Thoracic aorta (tissue), 2 donors: ENCODE measurements around the gene INSYN2B. TPM values are rescaled to one million over a fixed set of nuclear protein-coding genes. Genes with fewer than 3 reads are reported as not detected.

Experiments
- ATAC-seq: fragments of 150-250 bp; one replicate; pipeline ENCODE4 v1.8.0; 2017; ENCODE audit warnings: low read depth; ENCODE audit not compliant: insufficient number of reproducible peaks, low FRiP score
- DNase-seq: peaks from one replicate; pipeline ENCODE4 v3.0.0-alpha.2; 2020; ENCODE audit warnings: low spot score
- H3K27ac ChIP-seq, 2 donors: fragments of 200-600 bp; sonication (generic); 1 replicate in 1 of 2; 2 replicates in 1 of 2; pipeline ENCODE4 v1.5.1; 2016; ENCODE audit warnings: mild to moderate bottlenecking in 2 of 2, moderate library complexity in 2 of 2
- H3K27me3 ChIP-seq: fragments of 200-600 bp; sonication (generic); replicated peaks from 2 replicates; pipeline ENCODE4 v1.6.0; 2016; ENCODE audit warnings: mild to moderate bottlenecking; ENCODE audit not compliant: insufficient read depth
- H3K36me3 ChIP-seq: fragments of 200-600 bp; sonication (generic); one replicate; pipeline ENCODE4 v1.5.1; 2016
- H3K4me1 ChIP-seq, 2 donors: fragments of 200-600 bp; sonication (generic); 1 replicate in 1 of 2; 2 replicates in 1 of 2; pipeline versions ENCODE4 v1.5.1 to v1.6.0; 2016; ENCODE audit warnings: low read depth in 2 of 2, mild to moderate bottlenecking in 1 of 2; ENCODE audit not compliant: control insufficient read depth in 1 of 2
- H3K4me3 ChIP-seq: fragments of 200-600 bp; sonication (generic); 2 replicates; pipeline ENCODE4 v1.5.1; 2016; ENCODE audit warnings: mild to moderate bottlenecking
- H3K9me3 ChIP-seq: fragments of 200-600 bp; sonication (generic); 2 replicates; pipeline ENCODE4 v1.5.1; 2016
- CTCF ChIP-seq: fragments of 200-600 bp; sonication (generic); IDR thresholded peaks from one replicate; pipeline ENCODE4 v1.5.1; 2019; ENCODE audit warnings: antibody characterized with exemption
- total RNA-seq, 2 donors: library from RNA; depleted of rRNA; stranded (reverse); fragments of >200 nt; gene quantifications; one replicate each; pipeline versions ENCODE4 v1.1.0 to v1.2.3, GENCODE V29; 2016

Gene INSYN2B
- total RNA-seq, 2 donors from 2014 or later, result 1.1 TPM; not detected in 1

- H3K27ac ChIP-seq, result no peak overlapping the region
These were observed 75.3 kb downstream of the INSYN2B start for GRCh38 chr5:169905017-169905416.

GRCh38 chr5:169904508-169904907 is 75.8 kb downstream of the INSYN2B start:
- DNase-seq (no peak), ATAC-seq (no peak)
- H3K4me1 ChIP-seq, result no peaks in the 10 kb centered on the region
- no peaks in the 10 kb centered on the region for H3K9me3 ChIP-seq
- H3K27me3 ChIP-seq, result no peaks in the 10 kb centered on the region
- H3K36me3 ChIP-seq, result no peaks in the 10 kb centered on the region
- no peak for TF ChIP-seq CTCF
- H3K4me3 ChIP-seq, result no peak overlapping the region
- H3K27ac ChIP-seq, result no peak overlapping the region

More at GRCh38 chr5:169905017-169905416, 75.3 kb downstream of the INSYN2B start:
- TF ChIP-seq CTCF, result no peak
- no peaks in the 10 kb centered on the region for H3K36me3 ChIP-seq
- H3K9me3 ChIP-seq, result no peaks in the 10 kb centered on the region
- DNase-seq, result no peak
- no peak for ATAC-seq
- H3K27me3 ChIP-seq, result no peaks in the 10 kb centered on the region
- no peaks in the 10 kb centered on the region for H3K4me1 ChIP-seq
- no peak overlapping the region for H3K4me3 ChIP-seq

GRCh38 chr5:169904059-169904458 is 76.2 kb downstream of the INSYN2B start:
- no peak overlapping the region for H3K4me3 ChIP-seq
- H3K9me3 ChIP-seq, result no peaks in the 10 kb centered on the region
- no peaks in the 10 kb centered on the region for H3K36me3 ChIP-seq
- H3K27me3 ChIP-seq, result no peaks in the 10 kb centered on the region
- no peaks in the 10 kb centered on the region for H3K4me1 ChIP-seq
- DNase-seq (no peak), ATAC-seq (no peak)
- no peak overlapping the region for H3K27ac ChIP-seq
- TF ChIP-seq CTCF, result no peak

- no peak for TF ChIP-seq CTCF
- Histone ChIP-seq H3K27ac (no peak overlapping the region), H3K36me3 (no peaks in the 10 kb centered on the region), H3K4me1 (no peaks in the 10 kb centered on the region), H3K4me3 (no peak overlapping the region), H3K9me3 (no peaks in the 10 kb centered on the region), H3K27me3 (no peaks in the 10 kb centered on the region)
- DNase-seq (no peak), ATAC-seq (no peak)
These were observed 78.4 kb downstream of the INSYN2B start for GRCh38 chr5:169901896-169902295.

- H3K4me3 ChIP-seq, result no peak overlapping the region
- ATAC-seq (no peak), DNase-seq (no peak)
- no peaks in the 10 kb centered on the region for H3K9me3 ChIP-seq
- H3K36me3 ChIP-seq, result no peaks in the 10 kb centered on the region
- no peaks in the 10 kb centered on the region for H3K4me1 ChIP-seq
- H3K27ac ChIP-seq, result no peak overlapping the region
- no peaks in the 10 kb centered on the region for H3K27me3 ChIP-seq
- no peak for TF ChIP-seq CTCF
These were observed 82.8 kb downstream of the INSYN2B start for GRCh38 chr5:169897481-169897880.
